ENCODE data around the gene EXOC7. TPM values are rescaled to one million over a fixed set of nuclear protein-coding genes. Genes with fewer than 3 reads are reported as not detected.
A peak's percentile ranks its signal among the peaks of the same experiment; 100 is the strongest.

Gene EXOC7
- total and polyA plus RNA-seq, 2 of the 8 experiments (the other 6 are each of a cell fraction or from before 2014, with no cell fraction given) = 77.1 to 92.6 TPM

DNA sequence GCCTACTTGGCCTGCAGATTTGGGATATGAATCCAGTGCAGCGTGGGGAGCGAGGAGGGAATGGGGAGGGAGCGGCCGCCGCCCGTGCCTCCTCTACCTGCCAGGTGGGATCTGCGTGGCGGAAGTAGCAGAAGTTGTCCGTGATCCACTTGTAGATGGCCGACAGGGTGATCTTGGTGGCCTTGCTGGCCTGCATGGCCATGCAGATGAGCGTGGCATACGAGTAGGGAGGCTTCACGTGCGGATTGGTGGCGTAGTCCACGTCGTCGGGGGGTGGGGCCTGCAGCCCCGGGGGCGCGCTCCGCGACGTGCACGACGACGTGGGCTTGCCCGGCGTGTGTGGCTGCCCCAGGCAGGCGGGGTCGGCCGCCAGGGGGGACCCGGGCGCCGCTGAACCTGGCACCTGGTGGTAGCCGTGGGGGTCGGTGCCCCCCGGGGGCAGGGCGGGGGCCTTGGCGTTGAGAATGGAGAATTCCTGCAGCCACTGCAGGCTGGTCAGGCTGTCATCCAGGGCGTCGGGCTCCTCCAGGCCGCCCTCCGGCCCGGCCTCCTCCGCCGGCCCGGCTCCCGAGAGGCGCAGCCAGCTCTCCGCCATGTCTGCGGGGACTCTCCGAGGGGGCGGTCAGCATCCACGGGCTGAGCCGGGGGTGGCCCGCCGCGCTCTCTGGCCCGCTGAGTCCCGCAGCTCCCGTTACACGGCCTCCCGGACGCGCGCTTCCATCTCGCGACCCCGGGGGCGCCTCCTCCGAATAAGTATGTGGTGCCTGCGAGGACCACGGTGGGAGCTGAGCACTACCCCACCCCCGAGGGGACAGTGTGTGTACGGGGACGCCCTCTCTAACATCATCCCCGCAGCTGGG, 36.4 kb upstream of the EXOC7 start:
- no peak for FAIRE-seq
- Histone ChIP-seq H3K27ac (ENCODE audit: low read depth, low read length) (no peak overlapping the region), H2BK20ac (ENCODE audit: low read length) (0 out of 2 replicates have a peak overlapping the region, but pooled peaks have one; percentile 8), H4K91ac (replicated peaks; ENCODE audit: insufficient read length, low read length) (no peak overlapping the region), H2AFZ (ENCODE audit: low read length) (no peak overlapping the region), H2BK5ac (ENCODE audit: low read depth, low read length) (no peak overlapping the region; the same call in 1 of the 2 replicates), H2AK5ac (ENCODE audit: low read depth, low read length) (no peak overlapping the region), H2BK12ac (ENCODE audit: low read depth, low read length) (peak overlapping the region; percentile 85; the same call in 1 of the 2 replicates), H3K18ac (ENCODE audit: extremely low read depth, low read length) (peak overlapping the region; percentile 81), H3K27me3 (replicated peaks in 1 of 4; ENCODE audit: control insufficient read depth in 3 of 4, extremely low read depth in 1 of 4, insufficient read depth in 3 of 4, low read length in 3 of 4) (peaks cover 31 to 75% (median 67%) of the 10 kb centered on the region in 4 experiments), H4K8ac (ENCODE audit: extremely low read depth, insufficient read depth, low read length) (peak overlapping the region; percentile 42; the same call in 1 of the 2 replicates), H3K9ac (replicated peaks in 1 of 4; ENCODE audit: extremely low read depth in 1 of 4, low read depth in 3 of 4, low read length in 3 of 4) (no peak overlapping the region), H4K5ac (ENCODE audit: insufficient read length, low read depth, low read length) (no peak overlapping the region), H3K79me1 (ENCODE audit: low read depth, low read length) (no peaks in the 10 kb centered on the region), H2BK120ac (replicated peaks; ENCODE audit: low read depth, low read length) (no peak overlapping the region), H3K4me1 (replicated peaks in 1 of 4; ENCODE audit: control insufficient read depth in 3 of 4, insufficient read depth in 4 of 4, low read length in 3 of 4) (peaks cover 17 to 71% (median 60%) of the 10 kb centered on the region in 4 experiments), H3K14ac (ENCODE audit: insufficient read length) (no peak overlapping the region), H4K20me1 (replicated peaks in 1 of 2; ENCODE audit: control insufficient read depth in 1 of 2, insufficient read depth in 2 of 2, low read length in 2 of 2) (no peaks in the 10 kb centered on the region), H3K36me3 (ENCODE audit: control insufficient read depth in 2 of 4, insufficient read depth in 4 of 4, low read length in 3 of 4) (no peaks in the 10 kb centered on the region), H3K23ac (ENCODE audit: insufficient read length) (no peak overlapping the region), H3K79me2 (ENCODE audit: control insufficient read depth in 1 of 2, insufficient read depth in 2 of 2, low read length in 2 of 2) (no peaks in the 10 kb centered on the region), H3K4ac (replicated peaks; ENCODE audit: insufficient read length, low read depth, low read length) (no peak overlapping the region), H3K23me2 (ENCODE audit: low read depth, low read length) (peaks cover 16% of the 10 kb centered on the region), H3K4me3 (ENCODE audit: extremely low read depth in 1 of 4, insufficient read depth in 2 of 4, low read depth in 3 of 4, low read length in 4 of 4) (peak overlapping the region; percentile 40 to 71 (median 45)), H2BK15ac (ENCODE audit: low read length) (no peak overlapping the region), H3K56ac (replicated peaks; ENCODE audit: insufficient read length, low read depth, low read length) (no peak overlapping the region), H3K9me3 (ENCODE audit: insufficient read depth in 2 of 2, low read depth in 1 of 2, low read length in 1 of 2) (no peaks in the 10 kb centered on the region), H3K4me2 (ENCODE audit: insufficient read depth in 1 of 2, low read depth in 2 of 2, low read length in 2 of 2) (peak overlapping the region; percentile 92 to 97)
- ChIA-PET POLR2A (ENCODE audit: partially characterized antibody) (interaction anchor here (1.2 to 7.5 kb wide), 4 partner anchors 8 to 37 kb away, joined by 4 to 64 read pairs (median 16); partner anchors contain the start of gene EXOC7), CTCF (ENCODE audit: partially characterized antibody) (interaction anchor here (0.8 to 24.4 kb wide), 6 partner anchors 9 to 140 kb away, joined by 3 to 778 read pairs (median 49); partner anchors contain the start of gene EXOC7)
- WGBS, 2 experiments (ENCODE audit: extremely low coverage in 1 of 2, insufficient coverage in 1 of 2, insufficient read length in 1 of 2, insufficient replicate concordance in 2 of 2, low coverage in 1 of 2, low lambda C conversion rate in 2 of 2, missing lambda C conversion rate in 1 of 2) = 4% methylated on average over 72 of the region's 78 CpGs; no CpG with 5 or more reads in 1 of the 2 experiments
- peak in 1 of 2 experiments; percentile 73 for DNase-seq (ENCODE audit: low read depth in 1 of 2, low spot score in 2 of 2)
- no peak for TF ChIP-seq GTF2F1 (IDR thresholded peaks at IDR 0.05; ENCODE audit: borderline replicate concordance, low read depth, low read length)
- no peak for TF ChIP-seq MAFK (IDR thresholded peaks at IDR 0.05; ENCODE audit: low read depth, low read length)
- peak; percentile 38 for TF ChIP-seq EZH2 (IDR thresholded peaks at IDR 0.05; ENCODE audit: low read depth, low read length, severe bottlenecking)
- TF ChIP-seq, protein P1, sequence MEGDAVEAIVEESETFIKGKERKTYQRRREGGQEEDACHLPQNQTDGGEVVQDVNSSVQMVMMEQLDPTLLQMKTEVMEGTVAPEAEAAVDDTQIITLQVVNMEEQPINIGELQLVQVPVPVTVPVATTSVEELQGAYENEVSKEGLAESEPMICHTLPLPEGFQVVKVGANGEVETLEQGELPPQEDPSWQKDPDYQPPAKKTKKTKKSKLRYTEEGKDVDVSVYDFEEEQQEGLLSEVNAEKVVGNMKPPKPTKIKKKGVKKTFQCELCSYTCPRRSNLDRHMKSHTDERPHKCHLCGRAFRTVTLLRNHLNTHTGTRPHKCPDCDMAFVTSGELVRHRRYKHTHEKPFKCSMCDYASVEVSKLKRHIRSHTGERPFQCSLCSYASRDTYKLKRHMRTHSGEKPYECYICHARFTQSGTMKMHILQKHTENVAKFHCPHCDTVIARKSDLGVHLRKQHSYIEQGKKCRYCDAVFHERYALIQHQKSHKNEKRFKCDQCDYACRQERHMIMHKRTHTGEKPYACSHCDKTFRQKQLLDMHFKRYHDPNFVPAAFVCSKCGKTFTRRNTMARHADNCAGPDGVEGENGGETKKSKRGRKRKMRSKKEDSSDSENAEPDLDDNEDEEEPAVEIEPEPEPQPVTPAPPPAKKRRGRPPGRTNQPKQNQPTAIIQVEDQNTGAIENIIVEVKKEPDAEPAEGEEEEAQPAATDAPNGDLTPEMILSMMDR (IDR thresholded peaks at IDR 0.05; ENCODE audit: control extremely low read depth in 1 of 3, insufficient read depth in 1 of 3, low read depth in 1 of 3, low read length in 3 of 3) = peak in 1 of 3 experiments; percentile 22; a peak in 1 of 4 replicates
- no peak for TF ChIP-seq FOSL1 (IDR thresholded peaks at IDR 0.05; ENCODE audit: insufficient read depth, low read depth, low read length)
- TF ChIP-seq ASH2L (IDR thresholded peaks at IDR 0.05; ENCODE audit: low read length) = peak; percentile 47
- peak; percentile 52; the same call in 1 of the 2 replicates for TF ChIP-seq RBBP5 (IDR thresholded peaks at IDR 0.05; ENCODE audit: borderline replicate concordance, low read depth, low read length)
- TF ChIP-seq SUZ12 (IDR thresholded peaks at IDR 0.05; ENCODE audit: low read length) = peak; percentile 67

Measured in H1 (cell line).